GM19463 (cell line): ENCODE measurements around the gene MVK.

ENCODE experiments used
- ATAC-seq: cut with Tn5 transposase; IDR thresholded peaks from one replicate; pipeline ENCODE4 v1.9.1; 2021; ENCODE audit warnings: mild to moderate bottlenecking, moderate library complexity; ENCODE audit not compliant: unreplicated experiment

The MVK gene

GRCh38 chr12:109626378-109627115 lies 53.0 kb downstream of the MVK start:
- ATAC-seq, result no peak

GRCh38 chr12:109627633-109628032 lies 54.0 kb downstream of the MVK start:
- ATAC-seq, result no peak

- ATAC-seq, result no peak
Observed at GRCh38 chr12:109630107-109630506, 56.5 kb downstream of the MVK start.

- no peak for ATAC-seq
Observed at GRCh38 chr12:109630815-109631214, 57.2 kb downstream of the MVK start.

GRCh38 chr12:109631302-109631701 lies 57.7 kb downstream of the MVK start:
- no peak for ATAC-seq

GRCh38 chr12:109631751-109632150 lies 58.2 kb downstream of the MVK start:
- ATAC-seq, result no peak

GRCh38 chr12:109632342-109632741 lies 58.7 kb downstream of the MVK start:
- ATAC-seq, result no peak

- ATAC-seq, result no peak
Observed at GRCh38 chr12:109635717-109636116, 62.1 kb downstream of the MVK start.

- no peak for ATAC-seq
Observed at GRCh38 chr12:109637348-109637747, 63.8 kb downstream of the MVK start.

GRCh38 chr12:109637996-109638395 lies 64.4 kb downstream of the MVK start:
- ATAC-seq, result no peak

- no peak for ATAC-seq
Observed at GRCh38 chr12:109638735-109639134, 65.1 kb downstream of the MVK start.

GRCh38 chr12:109639151-109639872 lies 65.7 kb downstream of the MVK start:
- no peak for ATAC-seq

- ATAC-seq, result no peak
Observed at GRCh38 chr12:109640961-109641360, 67.4 kb downstream of the MVK start.

GRCh38 chr12:109641422-109641821 lies 67.8 kb downstream of the MVK start:
- no peak for ATAC-seq

- ATAC-seq, result no peak
Observed at GRCh38 chr12:109642506-109643132, 69.0 kb downstream of the MVK start.

GRCh38 chr12:109645194-109645593 lies 71.6 kb downstream of the MVK start:
- ATAC-seq, result no peak

- ATAC-seq, result no peak
Observed at GRCh38 chr12:109645708-109646107, 72.1 kb downstream of the MVK start.
